Effector memory CD8-positive, alpha-beta T cell (primary cell): Measurements from ENCODE around the gene TEX55.

Experiments used
- ATAC-seq: fragments of 150-1000 bp; cut with Tn5 transposase; replicated peaks from 2 replicates; pipeline ENCODE4 v1.10.0; 2021; ENCODE audit warnings: mild to moderate bottlenecking, moderate library complexity
- DNase-seq, 3 experiments: peaks; one replicate each; pipeline ENCODE4 v3.0.0; 2021
- H3K27ac Mint-ChIP-seq, 2 donors: one replicate each; pipeline ENCODE4 v1.8.0; 2022; ENCODE audit warnings: mild to moderate bottlenecking in 2 of 2, mixed read lengths in 2 of 2, moderate library complexity in 2 of 2
- H3K27me3 Mint-ChIP-seq, 2 donors: one replicate each; pipeline ENCODE4 v1.8.0; 2022; ENCODE audit warnings: mixed read lengths in 2 of 2
- H3K36me3 Mint-ChIP-seq: one replicate; pipeline ENCODE4 v1.8.0; 2022; ENCODE audit warnings: mild to moderate bottlenecking, moderate library complexity, mixed read lengths; ENCODE audit not compliant: insufficient read depth
- H3K4me1 Mint-ChIP-seq, 2 donors: one replicate each; pipeline ENCODE4 v1.8.0; 2022; ENCODE audit warnings: low read depth in 2 of 2, mixed read lengths in 2 of 2
- H3K4me3 Mint-ChIP-seq, 2 donors: one replicate each; pipeline ENCODE4 v1.8.0; 2022; ENCODE audit warnings: mild to moderate bottlenecking in 2 of 2, mixed read lengths in 2 of 2, moderate library complexity in 2 of 2
- H3K9me3 Mint-ChIP-seq, 2 donors: one replicate each; pipeline ENCODE4 v1.8.0; 2022; ENCODE audit warnings: mixed read lengths in 2 of 2

TEX55 gene

GRCh38 chr3:119175872-119176756 is 30.1 kb downstream of the TEX55 start:
- Mint-ChIP-seq H3K36me3 (no peaks in the 10 kb centered on the region), H3K4me1 (no peaks in the 10 kb centered on the region), H3K9me3 (no peaks in the 10 kb centered on the region), H3K27me3 (peaks cover 9 to 45% of the 10 kb centered on the region in 2 donors), H3K4me3 (no peak overlapping the region), H3K27ac (no peak overlapping the region)
- ATAC-seq, result no peak
- DNase-seq, result no peak

DNA sequence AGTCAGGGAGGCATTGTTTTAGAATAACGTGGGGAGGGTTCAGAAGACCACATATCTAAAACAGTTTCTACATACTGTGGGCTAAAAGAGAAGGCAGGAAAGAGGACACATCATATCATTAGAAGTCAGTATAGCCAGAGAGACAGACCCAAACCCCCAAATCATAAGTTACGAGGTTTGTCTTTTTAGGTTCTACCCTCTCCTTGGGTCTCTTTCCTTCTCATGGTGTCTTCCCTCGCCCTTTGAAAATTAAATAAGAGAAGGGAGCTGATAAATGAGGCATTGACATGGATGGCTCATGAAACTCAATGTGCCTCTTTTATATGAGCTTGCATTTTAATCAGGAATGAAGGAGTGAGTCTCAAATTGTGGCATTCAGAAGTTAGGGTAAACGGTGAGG is 30.8 kb downstream of the TEX55 start:
- no peak overlapping the region for H3K27ac Mint-ChIP-seq
- no peaks in the 10 kb centered on the region for H3K36me3 Mint-ChIP-seq
- no peak overlapping the region for H3K4me3 Mint-ChIP-seq
- no peaks in the 10 kb centered on the region for H3K9me3 Mint-ChIP-seq
- DNase-seq (no peak), ATAC-seq (no peak)
- peaks cover 9 to 45% of the 10 kb centered on the region in 2 donors for H3K27me3 Mint-ChIP-seq
- no peaks in the 10 kb centered on the region for H3K4me1 Mint-ChIP-seq

DNA sequence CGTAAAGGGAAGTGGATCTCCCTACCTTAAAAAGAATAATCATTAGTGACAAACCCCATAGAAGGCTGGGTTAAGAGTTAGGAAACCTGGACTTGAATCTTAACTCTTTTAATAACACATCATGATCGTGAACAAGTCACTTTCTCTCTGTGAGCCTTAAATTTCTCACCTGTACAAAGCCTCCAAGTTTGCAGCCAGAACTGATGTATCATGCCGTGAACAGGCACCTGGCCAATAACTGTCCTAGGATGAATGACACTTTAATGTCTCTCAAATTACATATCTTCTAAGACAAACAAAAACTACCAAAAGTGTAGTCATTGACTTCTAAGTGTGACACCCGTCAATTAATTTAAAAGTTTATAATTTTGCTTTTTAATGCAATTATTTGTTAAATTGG is 31.4 kb downstream of the TEX55 start:
- ATAC-seq, result no peak
- DNase-seq, result no peak
- no peak overlapping the region for H3K27ac Mint-ChIP-seq
- no peaks in the 10 kb centered on the region for H3K9me3 Mint-ChIP-seq
- H3K27me3 Mint-ChIP-seq, result peaks cover 9 to 45% of the 10 kb centered on the region in 2 donors
- H3K4me1 Mint-ChIP-seq, result no peaks in the 10 kb centered on the region
- H3K36me3 Mint-ChIP-seq, result no peaks in the 10 kb centered on the region
- no peak overlapping the region for H3K4me3 Mint-ChIP-seq

DNA sequence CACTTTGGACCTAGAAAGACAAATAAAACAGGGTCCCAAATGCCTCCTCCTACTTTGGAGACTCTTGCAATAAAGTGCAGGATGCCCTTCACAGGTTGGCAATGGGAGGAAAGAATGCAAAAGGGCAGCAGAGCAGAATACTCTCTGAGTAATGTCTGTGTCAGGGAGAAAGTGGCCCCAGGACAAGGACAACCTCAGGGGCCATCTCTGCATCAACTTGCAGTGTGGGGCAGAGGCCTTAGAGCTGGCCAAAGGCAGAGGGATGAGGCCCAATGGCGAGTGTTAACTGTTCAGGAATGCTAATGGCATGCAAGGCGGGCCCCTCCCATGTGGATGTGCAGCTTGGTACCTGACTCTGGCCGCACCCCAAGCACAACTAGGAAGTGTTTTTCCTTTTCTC is 35.8 kb downstream of the TEX55 start:
- no peak overlapping the region for H3K27ac Mint-ChIP-seq
- no peak overlapping the region for H3K4me3 Mint-ChIP-seq
- no peaks in the 10 kb centered on the region for H3K4me1 Mint-ChIP-seq
- no peak for DNase-seq
- H3K27me3 Mint-ChIP-seq, result peaks cover 2 to 26% of the 10 kb centered on the region in 2 donors
- no peaks in the 10 kb centered on the region for H3K9me3 Mint-ChIP-seq
- ATAC-seq, result no peak
- no peaks in the 10 kb centered on the region for H3K36me3 Mint-ChIP-seq

- H3K4me1 Mint-ChIP-seq, result no peaks in the 10 kb centered on the region
- ATAC-seq (no peak), DNase-seq (no peak)
- H3K36me3 Mint-ChIP-seq, result no peaks in the 10 kb centered on the region
- H3K27ac Mint-ChIP-seq, result no peak overlapping the region
- peaks cover 0 to 8% of the 10 kb centered on the region in 2 donors for H3K27me3 Mint-ChIP-seq
- H3K9me3 Mint-ChIP-seq, result no peaks in the 10 kb centered on the region
- H3K4me3 Mint-ChIP-seq, result no peak overlapping the region
These were observed 38.1 kb downstream of the TEX55 start for GRCh38 chr3:119184111-119184510.

- Mint-ChIP-seq H3K36me3 (no peaks in the 10 kb centered on the region), H3K27ac (no peak overlapping the region), H3K9me3 (no peaks in the 10 kb centered on the region), H3K4me3 (no peak overlapping the region), H3K4me1 (no peaks in the 10 kb centered on the region), H3K27me3 (peaks cover 0 to 6% of the 10 kb centered on the region in 2 donors)
- DNase-seq (no peak), ATAC-seq (no peak)
These were observed 39.0 kb downstream of the TEX55 start for GRCh38 chr3:119184796-119185570.

- no peak for DNase-seq
- Mint-ChIP-seq H3K4me3 (no peak overlapping the region), H3K4me1 (no peaks in the 10 kb centered on the region), H3K36me3 (no peaks in the 10 kb centered on the region), H3K9me3 (no peaks in the 10 kb centered on the region), H3K27me3 (no peaks in the 10 kb centered on the region), H3K27ac (no peak overlapping the region)
- no peak for ATAC-seq
These were observed 41.3 kb downstream of the TEX55 start for GRCh38 chr3:119187266-119187665.

GRCh38 chr3:119191800-119192199 is 45.8 kb downstream of the TEX55 start:
- DNase-seq, result no peak
- ATAC-seq, result no peak
- Mint-ChIP-seq H3K9me3 (no peaks in the 10 kb centered on the region), H3K4me1 (no peaks in the 10 kb centered on the region), H3K36me3 (no peaks in the 10 kb centered on the region), H3K27me3 (no peaks in the 10 kb centered on the region), H3K4me3 (no peak overlapping the region), H3K27ac (no peak overlapping the region)

GRCh38 chr3:119194237-119195150 is 48.5 kb downstream of the TEX55 start:
- Mint-ChIP-seq H3K4me1 (no peaks in the 10 kb centered on the region), H3K27me3 (no peaks in the 10 kb centered on the region), H3K9me3 (no peaks in the 10 kb centered on the region), H3K27ac (no peak overlapping the region), H3K4me3 (no peak overlapping the region), H3K36me3 (no peaks in the 10 kb centered on the region)
- DNase-seq (no peak), ATAC-seq (no peak)

DNA sequence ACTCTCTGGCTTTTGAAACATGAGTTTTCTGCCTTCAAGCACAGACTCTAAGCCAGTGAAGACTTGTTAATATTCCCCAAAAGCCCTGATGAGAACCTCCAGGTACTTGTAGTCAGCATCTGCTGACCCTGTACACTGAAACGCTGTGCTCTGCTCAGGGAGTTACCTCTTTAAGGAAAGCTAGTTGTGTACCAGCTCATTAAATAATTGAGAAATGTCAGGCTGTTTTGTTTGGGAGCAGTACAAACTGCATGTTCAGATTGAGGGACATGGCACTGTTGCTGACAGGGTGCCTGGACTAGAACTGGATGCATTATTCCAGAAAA is 49.1 kb downstream of the TEX55 start:
- no peaks in the 10 kb centered on the region for H3K27me3 Mint-ChIP-seq
- ATAC-seq, result no peak
- no peak for DNase-seq
- no peaks in the 10 kb centered on the region for H3K9me3 Mint-ChIP-seq
- H3K36me3 Mint-ChIP-seq, result no peaks in the 10 kb centered on the region
- no peak overlapping the region for H3K27ac Mint-ChIP-seq
- no peaks in the 10 kb centered on the region for H3K4me1 Mint-ChIP-seq
- no peak overlapping the region for H3K4me3 Mint-ChIP-seq

DNA sequence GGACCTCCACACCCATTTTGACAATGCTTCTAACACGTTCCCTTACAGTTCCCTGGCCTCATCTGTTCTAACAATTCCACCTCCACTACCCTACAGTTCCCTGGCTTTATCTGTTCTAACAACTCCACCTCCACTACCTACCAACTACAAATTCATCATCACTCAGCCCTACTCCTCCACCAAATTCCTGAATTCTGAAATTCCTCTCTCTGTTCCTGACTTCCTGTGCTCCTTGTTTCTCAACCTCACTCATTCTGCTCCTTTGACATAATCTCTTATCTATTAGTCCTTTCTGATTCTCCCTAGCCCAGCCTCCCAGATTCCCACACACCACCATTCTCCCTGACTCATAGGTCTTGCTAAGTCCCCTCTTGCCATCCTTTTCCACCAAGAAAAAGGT is 49.9 kb downstream of the TEX55 start:
- ATAC-seq (no peak), DNase-seq (no peak)
- Mint-ChIP-seq H3K27me3 (no peaks in the 10 kb centered on the region), H3K4me1 (no peaks in the 10 kb centered on the region), H3K4me3 (no peak overlapping the region), H3K27ac (no peak overlapping the region), H3K9me3 (no peaks in the 10 kb centered on the region), H3K36me3 (no peaks in the 10 kb centered on the region)
